Neural cell (in vitro differentiated cells): ENCODE measurements around the gene ANKMY1.

ENCODE experiments used
- EP300 ChIP-seq: fragments of 450-650 bp; conservative IDR thresholded peaks from 2 replicates; pipeline ENCODE4 v1.6.1; 2014; ENCODE audit warnings: antibody characterized with exemption, mild to moderate bottlenecking, moderate library complexity; ENCODE audit not compliant: poor library complexity, severe bottlenecking
- RAD21 ChIP-seq: fragments of 450-650 bp; conservative IDR thresholded peaks from 2 replicates; pipeline ENCODE4 v1.6.1; 2014; ENCODE audit warnings: antibody characterized with exemption, mild to moderate bottlenecking, moderate library complexity
- SMC3 ChIP-seq: fragments of 450-650 bp; conservative IDR thresholded peaks from 2 replicates; pipeline ENCODE4 v1.6.1; 2014; ENCODE audit warnings: antibody characterized with exemption, mild to moderate bottlenecking, moderate library complexity; ENCODE audit not compliant: poor library complexity
- TF ChIP-seq, protein P1 (sequence below): fragments of 450-650 bp; IDR thresholded peaks from 2 replicates; pipeline ENCODE4 v1.5.1; 2014; ENCODE audit warnings: antibody characterized with exemption, mild to moderate bottlenecking, moderate library complexity; ENCODE audit not compliant: poor library complexity, severe bottlenecking

DNA sequence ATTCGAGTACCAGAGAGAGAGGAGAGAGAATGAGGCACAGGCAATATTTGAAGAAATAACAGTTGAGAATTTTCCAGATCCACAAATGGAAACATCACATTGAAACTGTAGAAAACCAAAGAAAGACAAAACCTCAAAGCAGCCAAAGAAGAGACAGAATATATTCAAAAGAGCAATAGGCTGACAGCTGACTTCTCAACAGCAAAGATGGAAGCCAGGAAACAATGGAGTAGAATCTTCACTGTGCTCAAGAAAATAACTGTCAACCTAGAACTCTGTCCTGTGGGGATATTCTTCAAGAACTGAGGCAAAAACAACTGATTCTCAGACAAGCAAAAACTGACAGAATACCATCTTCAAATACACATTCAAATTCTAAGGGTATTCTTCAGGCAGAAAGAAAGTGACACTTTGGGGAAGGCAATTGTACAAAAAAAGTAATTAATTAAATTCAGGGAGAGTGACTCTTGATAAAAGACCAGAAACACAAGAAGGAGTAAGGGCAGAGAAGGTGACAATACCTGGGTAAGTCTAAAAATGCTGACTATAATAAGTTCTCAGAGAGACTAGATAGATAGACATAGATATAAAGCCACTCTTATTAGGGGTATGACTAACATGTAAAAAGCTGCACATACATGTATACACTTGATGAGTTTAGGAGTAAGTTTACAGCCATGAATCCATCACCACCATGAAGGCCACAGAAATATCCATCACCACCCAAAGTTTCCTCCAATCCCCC, 25.6 kb downstream of the ANKMY1 start:
- TF ChIP-seq EP300 (no peak), RAD21 (no peak), SMC3 (no peak)
- TF ChIP-seq, protein P1, sequence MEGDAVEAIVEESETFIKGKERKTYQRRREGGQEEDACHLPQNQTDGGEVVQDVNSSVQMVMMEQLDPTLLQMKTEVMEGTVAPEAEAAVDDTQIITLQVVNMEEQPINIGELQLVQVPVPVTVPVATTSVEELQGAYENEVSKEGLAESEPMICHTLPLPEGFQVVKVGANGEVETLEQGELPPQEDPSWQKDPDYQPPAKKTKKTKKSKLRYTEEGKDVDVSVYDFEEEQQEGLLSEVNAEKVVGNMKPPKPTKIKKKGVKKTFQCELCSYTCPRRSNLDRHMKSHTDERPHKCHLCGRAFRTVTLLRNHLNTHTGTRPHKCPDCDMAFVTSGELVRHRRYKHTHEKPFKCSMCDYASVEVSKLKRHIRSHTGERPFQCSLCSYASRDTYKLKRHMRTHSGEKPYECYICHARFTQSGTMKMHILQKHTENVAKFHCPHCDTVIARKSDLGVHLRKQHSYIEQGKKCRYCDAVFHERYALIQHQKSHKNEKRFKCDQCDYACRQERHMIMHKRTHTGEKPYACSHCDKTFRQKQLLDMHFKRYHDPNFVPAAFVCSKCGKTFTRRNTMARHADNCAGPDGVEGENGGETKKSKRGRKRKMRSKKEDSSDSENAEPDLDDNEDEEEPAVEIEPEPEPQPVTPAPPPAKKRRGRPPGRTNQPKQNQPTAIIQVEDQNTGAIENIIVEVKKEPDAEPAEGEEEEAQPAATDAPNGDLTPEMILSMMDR = no peak
